ENCODE results near the gene UBASH3A. TPM values are rescaled to one million over a fixed set of nuclear protein-coding genes. Genes with fewer than 3 reads are reported as not detected.

The UBASH3A gene
- total RNA-seq, 1 donor from 2014 or later: 1.5 TPM

DNA sequence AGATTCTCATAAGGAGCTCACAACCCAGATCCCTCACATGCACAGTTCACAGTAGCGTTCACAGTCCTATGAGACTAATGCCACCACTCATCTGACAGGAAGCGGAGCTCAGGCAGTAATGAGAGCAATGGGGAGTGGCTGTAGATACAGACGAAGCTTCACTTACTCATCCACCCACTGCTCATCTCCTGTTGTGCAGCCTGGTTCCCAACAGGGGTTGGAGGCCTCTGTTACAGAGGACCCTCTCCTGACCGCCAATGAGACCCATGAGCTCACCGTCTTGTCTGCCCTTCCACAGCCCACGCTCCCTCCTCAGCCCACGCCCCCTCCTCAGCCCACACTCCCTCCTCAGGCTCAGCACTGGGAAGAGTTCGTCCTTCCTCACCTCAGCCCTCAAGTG lies 52.8 kb downstream of the UBASH3A start:
- Histone ChIP-seq H3K4me3 (no peak overlapping the region), H3K36me3 (no peaks in the 10 kb centered on the region), H3K9me3 (no peaks in the 10 kb centered on the region), H3K27me3 (no peaks in the 10 kb centered on the region), H3K27ac (no peak overlapping the region), H3K4me1 (no peaks in the 10 kb centered on the region)
- TF ChIP-seq, protein P1, sequence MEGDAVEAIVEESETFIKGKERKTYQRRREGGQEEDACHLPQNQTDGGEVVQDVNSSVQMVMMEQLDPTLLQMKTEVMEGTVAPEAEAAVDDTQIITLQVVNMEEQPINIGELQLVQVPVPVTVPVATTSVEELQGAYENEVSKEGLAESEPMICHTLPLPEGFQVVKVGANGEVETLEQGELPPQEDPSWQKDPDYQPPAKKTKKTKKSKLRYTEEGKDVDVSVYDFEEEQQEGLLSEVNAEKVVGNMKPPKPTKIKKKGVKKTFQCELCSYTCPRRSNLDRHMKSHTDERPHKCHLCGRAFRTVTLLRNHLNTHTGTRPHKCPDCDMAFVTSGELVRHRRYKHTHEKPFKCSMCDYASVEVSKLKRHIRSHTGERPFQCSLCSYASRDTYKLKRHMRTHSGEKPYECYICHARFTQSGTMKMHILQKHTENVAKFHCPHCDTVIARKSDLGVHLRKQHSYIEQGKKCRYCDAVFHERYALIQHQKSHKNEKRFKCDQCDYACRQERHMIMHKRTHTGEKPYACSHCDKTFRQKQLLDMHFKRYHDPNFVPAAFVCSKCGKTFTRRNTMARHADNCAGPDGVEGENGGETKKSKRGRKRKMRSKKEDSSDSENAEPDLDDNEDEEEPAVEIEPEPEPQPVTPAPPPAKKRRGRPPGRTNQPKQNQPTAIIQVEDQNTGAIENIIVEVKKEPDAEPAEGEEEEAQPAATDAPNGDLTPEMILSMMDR (IDR thresholded peaks at IDR 0.05): no peak
- intact Hi-C loops (cut with DNase I): no loop called here
- no peak for DNase-seq
- ATAC-seq: no peak

DNA sequence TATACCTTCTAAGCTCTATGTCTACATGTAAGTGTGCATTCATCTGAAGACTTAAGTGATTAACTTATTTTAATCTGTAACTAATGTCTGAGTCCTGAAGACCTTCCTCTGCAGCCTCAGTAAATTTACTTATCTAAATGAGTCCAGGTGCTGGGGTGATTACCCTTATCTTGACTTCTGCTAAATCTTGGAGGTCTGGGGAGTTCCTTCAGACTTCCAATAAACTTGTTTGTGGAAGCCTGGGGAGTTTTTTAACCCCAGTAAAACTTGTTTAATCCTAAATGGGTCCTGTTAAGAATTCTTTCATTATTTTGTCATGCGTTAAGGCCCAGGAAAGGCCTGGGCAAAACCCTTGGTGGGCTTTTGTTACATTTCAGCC lies 55.4 kb downstream of the UBASH3A start:
- intact Hi-C loops (cut with DNase I): no loop called here
- Histone ChIP-seq H3K36me3 (no peaks in the 10 kb centered on the region), H3K27me3 (no peaks in the 10 kb centered on the region), H3K4me1 (no peaks in the 10 kb centered on the region), H3K27ac (no peak overlapping the region), H3K9me3 (no peaks in the 10 kb centered on the region), H3K4me3 (no peak overlapping the region)
- ATAC-seq (no peak), DNase-seq (no peak)
- TF ChIP-seq, protein P1 (IDR thresholded peaks at IDR 0.05): no peak

DNA sequence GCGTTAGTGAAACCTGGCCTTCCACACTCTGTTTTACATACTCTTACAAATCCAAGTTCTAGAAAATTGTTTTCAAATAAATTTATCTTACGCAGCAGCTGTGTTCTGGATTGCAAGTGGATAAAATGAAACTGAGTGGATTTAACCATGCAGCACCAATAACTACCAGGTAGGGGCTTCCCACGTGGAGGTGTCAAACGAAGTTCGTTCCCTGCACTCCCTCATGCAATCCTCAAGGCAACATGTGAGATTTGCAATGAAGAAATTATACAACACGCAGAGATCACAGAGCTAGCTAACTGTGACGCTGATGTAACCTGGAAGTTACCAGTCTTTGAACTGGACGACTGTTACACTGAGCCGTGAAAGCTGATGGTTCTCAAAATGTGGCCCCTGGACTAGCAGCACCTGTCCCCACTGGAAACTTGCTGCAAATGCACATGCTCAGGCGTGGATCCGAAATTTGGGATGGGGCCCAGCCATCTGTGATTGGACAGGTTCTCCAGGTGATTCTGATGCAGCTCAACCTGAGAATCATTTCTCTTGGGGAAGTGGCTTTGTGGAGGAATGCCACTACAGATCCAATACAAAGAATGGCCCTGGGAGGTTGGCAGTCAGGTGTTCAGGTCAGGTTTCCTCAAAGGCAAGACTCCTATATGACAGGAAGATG lies 56.0 kb downstream of the UBASH3A start:
- Histone ChIP-seq H3K36me3 (no peaks in the 10 kb centered on the region), H3K27ac (no peak overlapping the region), H3K27me3 (no peaks in the 10 kb centered on the region), H3K4me1 (no peaks in the 10 kb centered on the region), H3K9me3 (no peaks in the 10 kb centered on the region), H3K4me3 (no peak overlapping the region)
- TF ChIP-seq, protein P1 (IDR thresholded peaks at IDR 0.05): no peak
- DNase-seq (no peak), ATAC-seq (no peak)
- intact Hi-C loops (cut with DNase I): no loop called here

DNA sequence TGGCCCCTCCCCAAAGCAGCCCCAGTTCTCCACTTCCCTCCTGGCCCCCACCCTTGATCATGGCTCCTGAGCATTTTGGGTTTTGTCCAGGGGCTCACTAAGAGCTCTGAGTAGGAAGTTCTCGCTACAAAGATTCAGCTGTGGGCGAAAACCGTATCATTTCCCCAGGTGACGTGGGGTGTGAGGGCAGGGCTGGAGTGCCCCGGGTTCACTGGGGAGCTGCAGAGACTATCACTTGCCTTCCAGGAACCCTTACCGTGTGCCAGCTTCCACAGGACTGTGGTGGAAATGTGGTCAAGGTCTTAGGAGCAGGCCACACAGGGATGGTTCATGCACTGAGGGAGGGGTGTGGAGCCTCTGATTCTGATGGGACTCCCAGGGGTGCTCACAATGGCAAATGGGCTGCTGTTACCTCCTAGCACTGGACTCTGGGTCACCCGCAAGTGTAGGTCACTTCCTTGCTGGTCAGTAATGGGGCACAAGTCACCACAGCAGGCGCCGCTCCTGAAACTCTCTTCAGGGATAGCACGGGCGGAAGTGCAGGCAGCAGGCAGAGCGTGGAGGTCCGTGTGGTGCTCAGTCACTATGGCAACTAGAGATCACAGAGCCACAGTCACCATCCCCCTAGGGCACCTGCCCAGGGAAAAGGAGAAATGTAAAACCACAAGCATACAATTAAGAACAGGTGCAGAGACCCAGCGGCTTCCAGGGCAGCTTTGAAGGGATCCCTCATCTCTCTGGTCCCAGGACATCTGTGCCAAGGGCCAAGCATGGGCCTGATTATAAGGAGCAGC lies 56.9 kb downstream of the UBASH3A start:
- no peak overlapping the region for H3K27ac ChIP-seq
- TF ChIP-seq, protein P1 (IDR thresholded peaks at IDR 0.05): no peak
- H3K36me3 ChIP-seq: no peaks in the 10 kb centered on the region
- ATAC-seq (no peak), DNase-seq (no peak)
- H3K4me1 ChIP-seq: peaks cover 9% of the 10 kb centered on the region
- no peaks in the 10 kb centered on the region for H3K9me3 ChIP-seq
- H3K27me3 ChIP-seq: no peaks in the 10 kb centered on the region
- H3K4me3 ChIP-seq: no peak overlapping the region
- intact Hi-C loops (cut with DNase I): no loop called here

DNA sequence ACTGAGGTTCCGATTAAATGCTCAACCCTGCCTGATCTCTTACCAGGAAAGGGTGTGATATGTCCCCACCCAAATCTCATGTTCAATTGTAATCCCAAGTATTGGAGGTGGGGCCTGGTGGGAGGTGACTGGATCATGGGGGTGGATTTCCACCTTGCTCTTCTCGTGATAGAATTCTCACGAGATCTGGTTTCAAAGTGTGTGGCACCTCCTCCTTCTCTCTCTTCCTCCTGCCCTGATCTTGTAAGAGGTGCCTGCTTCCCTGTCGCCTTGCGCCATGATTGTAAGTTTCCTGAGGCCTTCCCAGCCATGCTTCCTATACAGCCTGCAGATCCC lies 57.5 kb downstream of the UBASH3A start:
- H3K4me1 ChIP-seq: peaks cover 11% of the 10 kb centered on the region
- no peaks in the 10 kb centered on the region for H3K27me3 ChIP-seq
- no peaks in the 10 kb centered on the region for H3K36me3 ChIP-seq
- H3K9me3 ChIP-seq: no peaks in the 10 kb centered on the region
- H3K4me3 ChIP-seq: no peak overlapping the region
- no peak overlapping the region for H3K27ac ChIP-seq
- no peak for ATAC-seq
- DNase-seq: no peak
- TF ChIP-seq, protein P1 (IDR thresholded peaks at IDR 0.05): no peak
- intact Hi-C loops (cut with DNase I): no loop called here

All from upper lobe of right lung (tissue), 1 donor.